Right ventricle myocardium superior (tissue), 1 donor: Measurements from ENCODE around the gene CHRDL2. TPM values are rescaled to one million over a fixed set of nuclear protein-coding genes. Genes with fewer than 3 reads are reported as not detected.
"Not testable (repeated sequence)": the region's sequence is repeated elsewhere in the genome, so short reads cannot be mapped to it uniquely, and the experiment has no call there.

Experiments
- ATAC-seq: fragments of 200-7000 bp; cut with Tn5 transposase; one replicate; pipeline ENCODE4 v1.9.1; 2020; ENCODE audit warnings: mild to moderate bottlenecking; ENCODE audit not compliant: poor library complexity
- DNase-seq: peaks from one replicate; pipeline ENCODE4 v3.0.0-alpha.2; 2020
- intact Hi-C: fragments of 100-400 bp; cut with DNase I; formaldehyde crosslinking; loops from one replicate; pipeline ENCODE4 v1.11.2; 2022
- total RNA-seq: library from RNA; stranded (reverse); fragmentation: NEBNext Ultra II Directional; extraction: Animal tissue kit (Norgen Biotek cat#: 25700); gene quantifications from one replicate; pipeline ENCODE4 v1.2.1, GENCODE V29; 2021
- donor health status: DM: no; HTN: yes; CAD: no; lungs with severe emphysema.

CHRDL2 gene
- total RNA-seq, 1 donor from 2014 or later, result 11.1 TPM

GRCh38 chr11:74679513-74679865 lies 51.7 kb downstream of the CHRDL2 start:
- intact Hi-C loops, result no loop called here
- DNase-seq (no peak), ATAC-seq (no peak)

DNA sequence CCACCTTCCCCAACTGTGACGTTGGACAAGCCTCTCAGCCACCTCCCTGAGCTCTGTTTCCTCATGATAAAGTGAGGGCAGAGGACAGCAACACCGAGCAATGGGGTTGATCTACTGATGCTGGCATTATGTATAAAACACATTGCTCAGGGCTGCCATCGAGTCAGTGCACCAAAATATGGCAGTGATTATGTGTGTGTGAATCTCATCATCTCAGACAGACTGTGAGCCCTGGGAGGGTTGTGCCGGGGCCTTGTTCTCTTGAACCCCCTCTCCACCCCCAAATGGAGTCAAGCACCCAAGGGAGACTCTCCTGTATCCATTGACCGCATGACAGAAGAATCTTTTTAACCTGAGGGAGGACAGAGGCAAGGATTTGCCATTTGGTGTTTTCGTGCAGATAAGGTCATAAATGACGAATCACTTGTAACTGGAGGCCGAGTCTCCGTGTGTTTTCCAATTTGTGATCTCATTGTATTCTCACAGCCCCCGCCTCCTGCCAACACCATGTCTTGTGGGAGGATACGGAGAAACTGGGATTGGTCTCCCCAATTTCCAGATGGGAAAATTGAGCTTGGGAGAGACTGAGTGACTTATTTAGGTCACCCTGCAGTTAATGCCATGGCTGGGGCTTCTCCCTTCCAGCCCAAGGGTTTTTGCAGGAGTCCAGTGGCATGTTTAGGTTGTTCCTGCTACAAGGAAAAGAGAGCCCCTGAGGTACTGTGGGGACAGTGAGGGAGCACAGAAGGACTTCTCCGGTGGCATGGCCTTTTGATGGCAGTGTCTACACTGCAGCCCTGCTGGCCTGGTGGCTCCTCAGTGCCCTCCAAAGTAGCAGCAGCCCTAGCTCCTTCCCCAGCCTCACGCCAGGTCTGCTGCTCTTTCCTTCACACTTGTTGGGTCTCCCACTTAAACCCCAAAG lies 52.4 kb downstream of the CHRDL2 start:
- peak; percentile 26 for ATAC-seq
- no peak for DNase-seq
- intact Hi-C loops, result no loop called here

- DNase-seq, result no peak
- no peak for ATAC-seq
- intact Hi-C loops, result no loop called here
These were observed 53.2 kb downstream of the CHRDL2 start for GRCh38 chr11:74678041-74678440.

GRCh38 chr11:74677131-74677530 lies 54.1 kb downstream of the CHRDL2 start:
- DNase-seq (no peak), ATAC-seq (no peak)
- intact Hi-C loops, result no loop called here

DNA sequence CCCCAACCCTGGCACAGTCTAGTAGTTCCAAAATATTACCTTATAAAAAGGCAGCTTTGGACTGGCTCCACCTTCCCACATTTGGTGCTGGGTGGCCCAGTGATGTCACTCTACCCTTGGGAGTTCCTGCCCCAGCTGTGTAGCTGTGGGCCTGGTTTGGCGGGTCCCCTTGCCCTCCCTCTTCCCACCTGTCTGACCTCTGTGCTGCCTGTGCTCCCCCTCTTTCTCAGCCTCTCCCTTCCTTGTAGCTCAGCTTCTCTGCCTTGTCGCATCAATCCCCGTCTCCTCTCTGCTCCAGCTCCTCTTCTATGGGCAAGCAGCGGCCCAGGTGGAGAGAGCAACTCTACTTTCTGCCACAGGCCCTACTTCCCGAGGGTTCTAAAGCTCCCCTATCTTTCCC lies 54.6 kb downstream of the CHRDL2 start:
- no peak for ATAC-seq
- DNase-seq, result no peak
- intact Hi-C loops, result no loop called here

DNA sequence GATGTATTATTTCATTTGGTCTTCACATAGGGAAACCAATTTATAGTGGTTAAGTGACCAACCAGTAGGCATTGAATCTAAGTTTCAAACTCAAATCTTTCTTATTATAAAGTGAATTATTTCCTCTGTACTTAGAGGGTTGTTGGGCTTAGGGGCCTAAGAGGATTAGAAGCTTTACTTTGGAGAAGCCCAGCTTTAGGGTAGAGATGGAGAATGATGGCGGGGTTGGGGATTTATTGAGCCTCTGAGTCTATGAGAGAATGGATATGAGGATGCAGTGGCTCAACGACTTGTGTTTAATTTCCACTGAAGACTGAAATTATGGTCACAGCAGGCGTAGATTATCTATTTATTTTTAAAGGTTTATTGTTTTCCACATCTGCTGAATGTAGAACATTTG lies 55.5 kb downstream of the CHRDL2 start:
- DNase-seq (no peak), ATAC-seq (no peak)
- intact Hi-C loops, result no loop called here

GRCh38 chr11:74673693-74674360 lies 57.4 kb downstream of the CHRDL2 start:
- intact Hi-C loops, result no loop called here
- DNase-seq, result no peak
- no peak for ATAC-seq

GRCh38 chr11:74672956-74673692 lies 58.1 kb downstream of the CHRDL2 start:
- ATAC-seq (peak; percentile 85), DNase-seq (peak; percentile 87)
- intact Hi-C loops, result no loop called here

DNA sequence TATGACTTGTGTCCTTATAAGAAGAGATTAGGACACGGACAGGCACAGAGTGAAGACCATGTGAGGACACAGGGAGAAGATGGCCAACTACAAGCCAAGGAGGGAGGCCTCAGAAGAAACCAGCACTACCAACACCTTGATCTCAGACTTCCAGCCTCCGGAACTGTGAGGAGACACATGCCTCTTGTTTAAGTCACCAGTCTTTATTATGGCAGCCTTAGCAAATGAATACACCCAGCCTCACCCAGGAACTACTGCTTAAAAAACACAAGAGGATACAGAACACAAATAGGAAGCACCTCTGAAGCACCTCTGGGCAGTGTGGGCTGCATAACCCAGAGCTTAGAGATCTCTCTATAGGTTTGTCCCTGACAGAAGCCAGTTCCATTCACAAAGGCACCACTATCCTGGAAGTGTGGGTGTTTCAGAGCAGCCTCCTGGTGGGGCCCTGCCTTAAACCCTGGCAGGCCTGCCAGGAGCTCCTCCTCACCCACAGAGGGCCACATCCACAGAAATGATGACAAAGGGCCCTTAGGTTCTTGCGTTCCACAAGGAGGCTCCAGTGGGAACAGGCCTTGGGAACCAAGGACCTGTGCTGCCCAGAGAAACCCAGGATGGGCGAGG lies 58.8 kb downstream of the CHRDL2 start:
- DNase-seq, result no peak
- intact Hi-C loops, result no loop called here
- ATAC-seq, result no peak

DNA sequence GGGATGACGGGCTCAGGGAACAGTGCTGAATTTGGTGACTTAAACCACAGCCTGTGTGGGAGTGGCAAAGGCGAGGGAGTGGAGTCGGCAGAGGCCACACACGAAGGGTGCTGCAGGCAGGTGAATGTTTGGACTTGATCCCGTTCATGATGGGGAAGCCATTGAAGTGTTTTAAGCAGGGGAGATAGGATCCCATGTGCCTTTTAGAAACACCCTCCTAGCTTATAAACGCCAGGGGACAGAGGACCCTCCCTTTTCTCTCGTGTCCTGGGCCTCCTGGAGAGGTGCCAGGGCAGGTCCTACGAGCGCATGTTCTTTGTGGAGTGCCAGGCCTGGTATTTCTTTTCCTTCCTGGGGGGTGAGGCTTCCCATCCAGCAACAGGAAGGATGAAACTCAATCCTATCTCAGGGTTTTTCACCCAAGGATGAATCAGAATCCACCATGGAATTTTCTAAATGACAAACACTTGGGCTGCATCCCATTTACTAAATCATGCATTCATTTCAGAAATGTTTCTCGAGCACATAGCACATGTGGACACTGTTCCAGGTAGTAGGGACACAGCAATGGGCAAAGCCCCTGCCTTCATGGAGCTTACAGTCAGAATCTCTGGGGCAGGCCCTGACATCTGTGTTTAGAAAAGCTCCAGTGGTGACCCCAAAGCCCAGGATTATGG lies 59.6 kb downstream of the CHRDL2 start:
- intact Hi-C loops, result no loop called here
- ATAC-seq (no peak), DNase-seq (no peak)

GRCh38 chr11:74670171-74670570 lies 61.1 kb downstream of the CHRDL2 start:
- ATAC-seq (no peak), DNase-seq (no peak)
- intact Hi-C loops, result no loop called here

DNA sequence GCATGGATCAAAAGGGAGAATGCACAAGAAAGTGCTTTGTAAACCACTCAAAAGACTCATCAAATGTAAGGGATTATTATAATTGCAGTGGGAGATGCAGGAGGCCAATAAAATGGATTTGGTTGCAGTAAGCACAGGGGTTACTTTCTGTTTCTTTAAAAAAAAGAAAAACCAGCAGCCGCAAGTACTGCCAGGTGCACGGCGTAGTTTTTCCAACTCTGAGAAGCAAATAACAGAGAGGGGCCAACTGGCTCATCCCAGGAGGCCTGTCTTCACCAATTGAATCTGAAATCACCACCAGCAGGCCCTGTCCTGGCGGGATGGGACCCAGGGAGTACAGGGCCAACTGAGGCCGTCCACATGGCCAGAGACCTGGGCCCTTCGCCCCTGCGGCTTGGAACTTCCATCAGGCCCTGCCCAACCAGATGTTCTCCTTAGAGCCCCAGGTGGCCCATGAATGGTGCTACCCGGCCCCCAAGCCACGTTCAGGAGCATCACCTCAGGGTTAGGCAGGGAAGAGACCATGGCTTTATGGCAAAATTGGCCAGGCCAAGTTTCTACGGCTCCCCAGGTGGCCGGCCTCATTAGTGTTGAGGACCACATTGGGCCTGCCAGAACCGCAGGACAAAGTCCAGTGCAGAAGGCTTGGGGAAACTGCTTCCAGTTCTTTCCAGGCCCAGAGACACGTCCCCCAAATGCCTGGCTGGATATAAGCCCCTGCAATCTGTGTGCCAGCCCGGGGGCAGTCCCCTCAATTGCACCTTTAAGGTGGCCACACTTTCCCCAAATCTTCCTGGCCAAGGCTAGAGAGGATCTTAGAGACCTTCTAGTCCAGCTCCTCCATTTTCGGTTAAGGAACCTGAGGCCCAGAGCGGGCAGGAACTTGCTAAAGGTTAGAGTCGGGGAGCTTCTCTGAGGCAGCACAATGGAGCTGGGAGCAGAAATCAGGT lies 61.7 kb downstream of the CHRDL2 start:
- ATAC-seq, result peak; percentile 10
- intact Hi-C loops, result no loop called here
- DNase-seq, result no peak

DNA sequence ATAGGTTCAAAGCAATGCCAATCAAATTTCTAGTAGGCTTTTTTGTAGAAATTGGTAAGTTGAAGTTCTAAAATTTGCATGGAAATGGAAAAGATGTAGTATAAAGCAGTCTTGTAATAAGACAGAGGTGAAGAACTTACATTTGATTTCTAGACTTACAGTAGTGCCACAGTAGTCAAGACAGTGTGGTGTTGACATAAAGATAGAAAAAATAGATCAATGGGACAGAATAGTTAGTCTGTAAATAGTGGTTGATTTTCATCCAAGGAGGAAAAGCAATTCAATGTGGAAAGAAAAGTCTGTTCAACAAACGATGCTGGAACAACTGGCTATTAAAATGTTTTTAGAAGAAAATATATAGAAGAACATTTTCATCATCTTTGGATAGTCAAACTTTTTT lies 67.9 kb downstream of the CHRDL2 start:
- no peak for DNase-seq
- no peak for ATAC-seq
- intact Hi-C loops, result no loop called here

GRCh38 chr11:74662487-74663103 lies 68.6 kb downstream of the CHRDL2 start:
- DNase-seq, result no peak
- no peak for ATAC-seq
- intact Hi-C loops, result no loop called here

- intact Hi-C loops, DNase-seq, ATAC-seq: not testable (repeated sequence)
These were observed 72.1 kb downstream of the CHRDL2 start for GRCh38 chr11:74659124-74659523.

DNA sequence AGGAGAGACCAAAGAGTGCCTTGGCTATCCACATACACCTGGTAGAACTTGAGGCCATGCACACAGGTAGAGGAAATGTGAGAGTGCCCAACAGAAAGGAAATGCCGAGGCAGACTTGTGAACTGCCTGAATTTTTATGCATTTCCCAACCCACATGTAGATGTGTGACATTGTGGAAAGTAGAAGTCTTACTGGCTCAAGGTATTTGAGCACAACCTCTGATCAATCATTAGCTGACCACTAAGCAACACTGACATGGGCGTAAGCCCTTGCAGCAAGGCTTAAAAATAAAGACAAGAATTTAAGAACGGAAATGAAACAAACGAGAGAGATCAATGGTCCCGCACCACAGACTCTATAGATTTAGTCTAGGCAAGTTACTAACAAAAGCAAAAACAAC lies 76.2 kb downstream of the CHRDL2 start:
- no peak for ATAC-seq
- intact Hi-C loops, result no loop called here
- DNase-seq, result no peak

DNA sequence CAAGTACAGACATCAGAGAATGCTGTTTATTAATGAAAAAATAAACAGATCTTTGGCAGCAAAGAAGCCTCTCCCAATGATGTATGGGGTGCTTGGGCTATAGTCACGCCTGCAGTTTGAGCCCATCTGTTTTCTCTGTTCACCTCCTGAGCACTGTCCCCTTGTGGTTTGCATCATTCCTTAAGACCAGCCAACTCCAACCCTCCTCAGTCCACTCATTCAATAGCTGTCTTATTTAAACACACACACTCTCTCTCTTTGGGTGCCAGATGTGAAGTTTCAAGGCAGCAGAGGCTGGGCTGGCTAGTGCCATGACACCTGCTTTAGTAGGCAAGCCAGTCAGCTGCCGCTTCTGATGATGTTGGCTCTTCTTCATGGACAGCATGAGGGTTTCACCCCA lies 80.7 kb downstream of the CHRDL2 start:
- peak; percentile 52 for DNase-seq

More for the DNA sequence above, 80.7 kb downstream of the CHRDL2 start:
- ATAC-seq, result peak; percentile 83
- intact Hi-C loops, result no loop called here
